ENCODE measurements around the gene CCDC87.

CCDC87 gene

GRCh38 chr11:66570850-66571180 lies 22.0 kb downstream of the CCDC87 start:
- no peak for DNase-seq (ENCODE audit: low read depth)
- no peak overlapping the region for H3K4me3 ChIP-seq (ENCODE audit: low read length)
- no peak for TF ChIP-seq CTCF (conservative IDR thresholded peaks at IDR 0.05; ENCODE audit: low read depth, low read length)

- DNase-seq (ENCODE audit: low read depth) = peak; percentile 34
- H3K4me3 ChIP-seq (ENCODE audit: low read length) = no peak overlapping the region
- no peak for TF ChIP-seq CTCF (conservative IDR thresholded peaks at IDR 0.05; ENCODE audit: low read depth, low read length)
These were observed 22.6 kb downstream of the CCDC87 start for GRCh38 chr11:66570079-66570849.

GRCh38 chr11:66569076-66569475 lies 23.8 kb downstream of the CCDC87 start:
- no peak for DNase-seq (ENCODE audit: low read depth)
- no peak overlapping the region for H3K4me3 ChIP-seq (ENCODE audit: low read length)
- no peak for TF ChIP-seq CTCF (conservative IDR thresholded peaks at IDR 0.05; ENCODE audit: low read depth, low read length)

GRCh38 chr11:66568124-66568916 lies 24.5 kb downstream of the CCDC87 start, which contains the start of gene CTSF:
TSS of gene CTSF (minus strand) at chr11:66568606. CDS start at chr11:66568486, 120 bp downstream.
- TF ChIP-seq CTCF (conservative IDR thresholded peaks at IDR 0.05; ENCODE audit: low read depth, low read length) = no peak
- DNase-seq (ENCODE audit: low read depth) = peak; percentile 28
- H3K4me3 ChIP-seq (ENCODE audit: low read length) = peak within 1 kb of the TSS; percentile 35

- no peak for DNase-seq (ENCODE audit: low read depth)
- H3K4me3 ChIP-seq (ENCODE audit: low read length) = peak overlapping the region; percentile 35
- peak; percentile 13 for TF ChIP-seq CTCF (conservative IDR thresholded peaks at IDR 0.05; ENCODE audit: low read depth, low read length)
These were observed 25.1 kb downstream of the CCDC87 start for GRCh38 chr11:66567787-66568123.

GRCh38 chr11:66566221-66566620 lies 26.6 kb downstream of the CCDC87 start:
- no peak for TF ChIP-seq CTCF (conservative IDR thresholded peaks at IDR 0.05; ENCODE audit: low read depth, low read length)
- no peak overlapping the region for H3K4me3 ChIP-seq (ENCODE audit: low read length)
- DNase-seq (ENCODE audit: low read depth) = no peak

- no peak overlapping the region for H3K4me3 ChIP-seq (ENCODE audit: low read length)
- no peak for TF ChIP-seq CTCF (conservative IDR thresholded peaks at IDR 0.05; ENCODE audit: low read depth, low read length)
- no peak for DNase-seq (ENCODE audit: low read depth)
These were observed 27.9 kb downstream of the CCDC87 start for GRCh38 chr11:66564984-66565383.

All from retinal pigment epithelial cell (primary cell).